ENCODE measurements around the gene CFAP20DC.
"Not testable (repeated sequence)": the region's sequence is repeated elsewhere in the genome, so short reads cannot be mapped to it uniquely, and the experiment has no call there.

CFAP20DC gene

DNA sequence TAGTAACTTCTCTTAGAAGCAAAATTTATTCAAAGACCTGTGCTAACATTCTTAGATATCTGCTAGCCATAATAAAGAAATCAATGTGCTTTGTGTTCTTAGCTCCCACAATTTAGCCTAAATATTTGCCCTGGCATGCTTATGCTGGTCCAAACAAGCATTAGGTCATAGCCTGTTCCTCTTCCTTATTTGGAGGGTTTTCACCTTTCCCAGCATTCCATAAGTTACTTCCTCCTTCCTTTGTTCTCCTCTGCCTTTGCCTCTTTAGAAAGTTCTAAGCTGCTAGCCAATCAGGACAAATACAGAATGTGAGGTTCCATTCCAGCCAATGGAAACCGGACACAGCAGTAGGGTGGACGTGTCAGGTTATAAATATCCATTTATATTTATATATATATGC, 345.5 kb downstream of the CFAP20DC start:
- not testable (repeated sequence) for DNase-seq

DNA sequence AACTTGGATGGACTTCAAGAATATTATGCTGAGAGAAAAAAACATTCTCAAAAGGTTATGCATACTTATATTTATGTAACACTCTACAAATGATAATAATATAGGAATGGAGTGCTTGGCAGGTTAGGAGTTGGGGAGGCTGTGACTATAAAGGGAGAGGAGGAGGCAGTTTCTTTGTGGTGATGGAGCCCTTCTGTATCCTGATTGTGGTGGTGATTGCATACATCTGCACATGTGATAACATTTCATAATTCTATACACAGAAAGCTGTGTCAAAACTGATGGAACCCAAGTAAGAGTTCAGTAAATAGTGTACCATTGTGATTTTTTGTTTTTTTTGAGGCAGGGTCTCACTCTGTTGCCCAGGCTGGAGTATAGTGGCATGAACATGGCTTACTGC, 351.6 kb downstream of the CFAP20DC start:
- DNase-seq = no peak

DNA sequence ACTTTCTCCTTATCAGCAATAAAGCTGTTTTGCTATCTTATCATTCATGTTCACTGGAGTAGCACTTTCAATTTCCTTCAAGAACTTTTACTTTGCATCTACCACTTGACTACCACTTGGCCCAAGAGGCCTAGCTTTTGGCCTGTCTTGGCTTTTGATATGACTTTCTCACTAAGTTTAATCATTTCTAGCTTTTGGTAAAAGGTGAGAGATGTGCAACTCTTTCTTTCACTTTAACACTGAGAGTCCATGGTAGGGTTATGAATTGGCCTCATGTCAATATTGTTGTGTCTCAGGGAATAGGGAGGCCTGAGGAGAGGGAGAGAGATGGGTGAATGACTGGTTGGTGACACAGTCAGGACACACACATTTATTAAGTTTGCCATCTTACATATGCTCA, 352.3 kb downstream of the CFAP20DC start:
- DNase-seq = no peak

DNA sequence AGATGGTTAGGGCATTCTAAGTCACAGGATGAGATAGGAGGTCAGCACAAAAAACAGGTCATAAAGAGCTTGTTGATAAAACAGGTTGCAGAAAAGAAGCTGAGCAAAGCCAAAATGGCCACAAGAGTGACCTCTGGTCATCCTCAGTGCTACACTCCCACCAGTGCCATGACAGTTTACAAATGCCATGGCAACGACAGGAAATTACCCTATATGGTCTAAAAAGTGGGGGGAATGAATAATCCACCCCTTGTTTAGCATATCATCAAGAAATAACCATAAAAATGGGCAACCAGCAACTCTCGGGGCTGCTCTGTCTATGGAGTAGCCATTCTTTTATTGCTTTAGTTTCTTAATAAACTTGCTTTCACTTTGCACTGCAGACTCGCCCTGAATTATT, 353.0 kb downstream of the CFAP20DC start:
- DNase-seq = not testable (repeated sequence)

DNA sequence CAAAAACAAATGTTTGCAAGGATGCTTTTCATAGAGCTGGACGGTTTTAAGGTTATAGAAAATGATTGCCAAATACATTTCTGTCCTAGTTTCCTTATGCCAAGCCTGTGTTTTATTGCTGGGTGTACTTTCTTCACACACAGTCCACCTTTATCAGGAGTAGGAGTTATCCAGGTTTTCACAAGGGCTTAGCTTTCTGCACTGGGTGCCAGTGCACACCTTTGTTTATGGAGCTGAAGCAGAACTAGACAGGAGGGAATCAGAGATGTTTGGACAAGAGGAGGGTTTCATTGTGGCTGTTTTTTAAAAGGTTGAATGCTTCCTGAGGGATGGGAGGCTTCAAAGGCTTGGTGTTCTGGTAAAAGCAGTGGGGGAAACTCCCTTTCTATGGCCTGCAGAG, 353.7 kb downstream of the CFAP20DC start:
- DNase-seq = no peak

DNA sequence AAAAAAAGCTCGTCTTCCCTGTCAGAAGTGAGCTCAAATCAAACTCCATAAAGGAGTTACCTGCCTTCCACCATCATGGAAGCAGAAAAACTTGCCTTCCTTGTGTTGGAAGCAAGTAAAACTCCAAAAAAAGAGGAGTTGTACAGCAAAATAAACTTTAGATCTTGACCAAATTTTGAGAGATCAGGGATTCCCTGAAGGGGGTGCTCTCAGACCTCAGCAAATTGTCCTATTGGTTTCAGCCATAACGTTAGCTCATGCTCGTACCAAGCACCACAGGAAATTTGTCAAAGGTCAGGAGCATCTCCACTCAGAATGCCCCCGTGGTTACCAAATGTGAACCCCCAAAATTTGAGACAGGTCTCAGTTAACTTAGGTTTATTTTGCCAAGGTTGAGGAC, 354.5 kb downstream of the CFAP20DC start:
- not testable (repeated sequence) for DNase-seq

DNA sequence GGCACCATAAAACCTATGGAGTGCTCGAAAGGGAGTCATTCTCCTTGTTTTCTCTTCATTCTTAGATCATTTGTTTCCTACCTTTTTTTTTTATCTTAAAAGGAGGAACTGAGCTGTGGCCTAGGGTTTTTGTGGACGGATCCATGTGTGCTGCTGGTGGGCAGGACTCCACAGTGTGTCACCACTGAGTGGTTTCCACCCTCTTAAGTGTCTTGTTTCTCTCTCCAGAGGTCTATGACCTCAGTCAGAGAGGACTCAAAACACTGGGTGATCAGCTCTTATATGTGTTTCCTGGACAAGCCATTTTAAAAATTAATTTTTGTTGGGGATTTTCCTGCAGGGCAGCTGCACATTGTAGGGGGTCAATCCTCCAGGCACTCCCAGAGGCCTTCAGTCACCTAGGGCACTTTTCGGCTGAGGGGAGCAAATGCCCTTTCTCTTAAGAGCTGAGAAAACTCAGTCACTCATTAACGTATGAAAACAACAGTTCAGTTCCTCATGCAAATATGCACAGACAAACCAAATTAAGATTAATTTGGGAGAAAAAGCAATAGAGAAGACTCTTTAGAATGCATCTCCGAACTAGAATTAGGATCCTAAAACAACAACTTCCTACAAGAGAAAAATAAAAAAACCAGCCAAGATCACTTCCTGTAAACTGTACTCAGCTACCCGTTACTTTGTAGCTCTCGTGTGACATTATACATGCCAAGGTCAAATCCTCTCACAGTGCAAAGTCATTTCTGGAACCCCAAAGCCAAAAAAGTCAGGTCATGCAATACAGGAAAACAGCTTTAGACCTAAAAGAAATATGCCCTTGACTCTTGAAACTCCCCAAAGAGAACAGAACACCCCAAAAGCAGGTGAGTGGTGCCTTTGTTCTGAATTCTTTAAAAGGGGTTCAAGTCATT, 355.6 kb downstream of the CFAP20DC start:
- no peak for DNase-seq

DNA sequence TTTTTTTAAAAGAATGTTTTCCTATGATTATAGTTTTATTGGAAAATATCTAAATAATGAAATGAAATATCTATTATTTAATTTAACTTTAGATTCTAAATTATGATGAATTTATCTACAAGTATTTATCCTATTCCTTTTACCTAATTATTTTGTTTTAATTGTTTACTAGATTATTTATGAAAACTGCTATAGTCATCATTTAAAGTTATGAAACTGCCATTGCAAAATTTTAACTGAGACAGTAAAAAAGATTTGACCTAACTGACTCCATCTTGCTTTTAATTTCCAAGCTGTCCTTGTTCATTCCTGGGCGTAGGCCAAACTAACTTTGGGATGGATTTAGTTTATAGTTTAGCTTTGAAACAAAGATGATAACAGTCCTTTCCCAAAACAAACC, 357.3 kb downstream of the CFAP20DC start:
- no peak for DNase-seq
